ENCODE results near the gene TFR2. TPM values are rescaled to one million over a fixed set of nuclear protein-coding genes. Genes with fewer than 3 reads are reported as not detected.

The TFR2 gene
- total and polyA plus RNA-seq, 8 donors = 0.67 to 2.6 (median 1.2) TPM

- peak in 1 of 4 donors; percentile 55 for DNase-seq
- Histone ChIP-seq H3K27ac (no peak overlapping the region), H3K4me1 (peaks cover 0 to 12% of the 10 kb centered on the region in 2 donors), H3K4me3 (no peak overlapping the region), H3K36me3 (peaks cover 0 to 97% of the 10 kb centered on the region in 2 donors), H3K9me3 (no peaks in the 10 kb centered on the region), H3K27me3 (no peaks in the 10 kb centered on the region)
- intact Hi-C loops (cut with DNase I) = loop anchor here in 1 of 2 donors (10.0 kb wide), 1 partner anchor 210 kb away; the partner anchor contains the start of gene TSC22D4
- no peak for TF ChIP-seq CTCF (IDR thresholded peaks at IDR 0.05)
- ATAC-seq = no peak
These were observed 43.2 kb upstream of the TFR2 start for GRCh38 chr7:100684534-100685042.

- no peak for TF ChIP-seq CTCF (IDR thresholded peaks at IDR 0.05)
- no peaks in the 10 kb centered on the region for H3K9me3 ChIP-seq
- H3K4me3 ChIP-seq = no peak overlapping the region
- DNase-seq (peak in 1 of 4 donors; percentile 69), ATAC-seq (no peak)
- peaks cover 0 to 99% of the 10 kb centered on the region in 2 donors for H3K36me3 ChIP-seq
- H3K4me1 ChIP-seq = peaks cover 0 to 19% of the 10 kb centered on the region in 2 donors
- no peak overlapping the region for H3K27ac ChIP-seq
- no peaks in the 10 kb centered on the region for H3K27me3 ChIP-seq
- intact Hi-C loops (cut with DNase I) = loop anchor here in 1 of 2 donors (10.0 kb wide), 1 partner anchor 209 kb away; the partner anchor contains the start of gene TSC22D4
These were observed 42.5 kb upstream of the TFR2 start for GRCh38 chr7:100683659-100684533.

GRCh38 chr7:100682991-100683658 is 41.8 kb upstream of the TFR2 start:
- Histone ChIP-seq H3K27ac (no peak overlapping the region), H3K9me3 (no peaks in the 10 kb centered on the region), H3K36me3 (peaks cover 0 to 100% of the 10 kb centered on the region in 2 donors), H3K27me3 (no peaks in the 10 kb centered on the region), H3K4me3 (no peak overlapping the region), H3K4me1 (peaks cover 0 to 27% of the 10 kb centered on the region in 2 donors)
- intact Hi-C loops (cut with DNase I) = loop anchor here in 1 of 2 donors (10.0 kb wide), 1 partner anchor 208 kb away; the partner anchor contains the start of gene TSC22D4
- no peak for ATAC-seq
- no peak for TF ChIP-seq CTCF (IDR thresholded peaks at IDR 0.05)
- DNase-seq = peak in 1 of 4 donors; percentile 77

- Histone ChIP-seq H3K27ac (no peak overlapping the region), H3K4me1 (peaks cover 0 to 35% of the 10 kb centered on the region in 2 donors), H3K27me3 (no peaks in the 10 kb centered on the region), H3K36me3 (peaks cover 0 to 100% of the 10 kb centered on the region in 2 donors), H3K9me3 (no peaks in the 10 kb centered on the region), H3K4me3 (no peak overlapping the region)
- no peak for ATAC-seq
- peak in 1 of 4 donors; percentile 81 for DNase-seq
- TF ChIP-seq CTCF (IDR thresholded peaks at IDR 0.05) = no peak
- intact Hi-C loops (cut with DNase I) = loop anchor here in 1 of 2 donors (10.0 kb wide), 1 partner anchor 207 kb away; the partner anchor contains the start of gene TSC22D4
These were observed 40.9 kb upstream of the TFR2 start for GRCh38 chr7:100682228-100682741.

Measured in left lung (tissue), 10 donors.